ENCODE results near the gene TRNT1.
A peak's percentile ranks its signal among the peaks of the same experiment; 100 is the strongest.

Gene TRNT1

DNA sequence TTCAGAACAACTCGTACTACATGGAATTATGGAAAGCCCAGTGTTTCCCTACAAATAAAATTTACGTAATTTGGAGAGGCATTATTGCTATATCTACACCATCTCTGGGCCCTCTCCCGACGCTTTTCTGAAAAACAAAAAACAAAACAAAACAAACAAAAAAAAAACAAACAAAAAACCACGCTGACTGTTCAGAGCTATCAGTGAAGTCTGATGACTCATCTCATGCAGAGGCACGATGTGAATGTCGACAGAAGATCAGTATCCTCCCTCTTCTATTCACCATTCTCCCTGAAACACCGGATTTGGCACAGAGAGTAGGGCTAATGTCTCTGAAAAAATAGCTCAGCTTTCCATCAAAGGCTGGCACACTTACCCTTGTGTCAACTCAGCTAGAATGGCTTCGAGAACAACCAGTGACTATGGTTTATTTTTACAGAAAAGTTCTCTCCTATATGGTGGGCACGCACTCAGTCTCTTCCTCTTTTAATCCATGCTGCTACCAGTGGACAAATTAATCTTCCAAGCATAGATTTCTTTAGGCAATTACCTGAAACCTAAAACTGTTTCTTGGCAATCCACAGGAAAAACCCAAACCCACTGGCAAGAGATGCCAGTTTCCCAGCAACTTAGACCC lies 51.2 kb downstream of the TRNT1 start:
- no peak for DNase-seq (ENCODE audit: low read depth in 2 of 2)

GRCh38 chr3:3178498-3179328 lies 52.0 kb downstream of the TRNT1 start:
- DNase-seq (ENCODE audit: low read depth in 2 of 2) = no peak

DNA sequence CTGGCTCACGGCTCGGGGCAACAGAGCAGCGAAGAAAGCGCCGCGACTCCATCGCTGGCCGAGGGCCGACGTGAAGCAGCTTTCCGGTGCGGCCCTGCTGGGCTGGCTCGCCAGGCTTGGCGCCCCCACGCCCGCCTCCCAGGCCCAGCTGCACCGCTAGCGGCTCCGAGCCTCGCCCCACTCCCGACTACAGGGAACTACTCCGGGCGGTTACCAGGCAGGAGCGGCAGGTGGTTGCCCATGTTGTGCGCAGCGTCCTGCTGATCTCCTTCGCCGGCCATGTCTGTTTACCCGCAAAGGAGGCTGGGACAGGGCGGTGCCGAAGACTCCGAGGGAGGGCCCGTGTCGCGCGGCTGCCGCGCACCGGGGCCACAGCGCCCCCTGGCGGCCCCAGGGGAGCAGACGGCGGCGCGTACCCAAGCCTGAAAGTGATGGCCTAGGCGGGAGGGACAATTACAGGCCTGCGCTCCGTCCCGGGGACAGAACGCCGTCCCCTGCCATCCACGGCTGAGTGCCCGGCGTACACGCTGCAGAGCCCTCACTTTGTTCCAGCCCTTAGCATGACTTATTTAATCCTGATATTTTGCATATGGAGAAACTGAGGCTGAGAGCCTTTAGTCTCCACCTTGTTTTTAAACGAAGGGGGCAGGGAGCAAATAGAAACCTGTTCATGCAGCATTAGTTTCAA lies 52.8 kb downstream of the TRNT1 start, which contains the start of gene CRBN:
Gene CRBN, minus strand, starts transcription at position 285 of the 688 bp plus-strand sequence. Its CDS starts 4 bp downstream, at position 281.
- DNase-seq (ENCODE audit: low read depth in 2 of 2) = peak; percentile 78

DNA sequence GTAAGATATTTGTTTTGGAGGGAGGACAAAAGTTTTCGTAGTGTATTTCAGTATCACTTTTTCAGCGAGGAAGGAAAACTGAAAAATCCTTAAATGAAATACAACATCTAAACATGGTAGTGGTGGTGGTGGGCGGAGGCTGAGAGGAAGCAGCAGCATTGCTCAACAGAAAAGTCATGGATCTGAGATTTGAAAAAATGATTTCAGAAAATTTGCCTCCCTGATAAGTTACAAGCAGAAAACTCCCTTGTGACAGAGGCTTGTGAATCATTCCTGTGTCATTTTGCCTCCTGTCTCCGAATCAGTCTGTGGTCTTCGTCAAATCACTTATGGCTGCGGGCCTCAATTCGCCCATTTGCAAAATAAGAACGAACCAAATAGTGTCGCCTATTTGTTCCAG lies 53.7 kb downstream of the TRNT1 start:
- DNase-seq (ENCODE audit: low read depth in 2 of 2) = no peak

- DNase-seq (ENCODE audit: low read depth in 2 of 2) = no peak
These were observed 58.1 kb downstream of the TRNT1 start for GRCh38 chr3:3184876-3185275.

DNA sequence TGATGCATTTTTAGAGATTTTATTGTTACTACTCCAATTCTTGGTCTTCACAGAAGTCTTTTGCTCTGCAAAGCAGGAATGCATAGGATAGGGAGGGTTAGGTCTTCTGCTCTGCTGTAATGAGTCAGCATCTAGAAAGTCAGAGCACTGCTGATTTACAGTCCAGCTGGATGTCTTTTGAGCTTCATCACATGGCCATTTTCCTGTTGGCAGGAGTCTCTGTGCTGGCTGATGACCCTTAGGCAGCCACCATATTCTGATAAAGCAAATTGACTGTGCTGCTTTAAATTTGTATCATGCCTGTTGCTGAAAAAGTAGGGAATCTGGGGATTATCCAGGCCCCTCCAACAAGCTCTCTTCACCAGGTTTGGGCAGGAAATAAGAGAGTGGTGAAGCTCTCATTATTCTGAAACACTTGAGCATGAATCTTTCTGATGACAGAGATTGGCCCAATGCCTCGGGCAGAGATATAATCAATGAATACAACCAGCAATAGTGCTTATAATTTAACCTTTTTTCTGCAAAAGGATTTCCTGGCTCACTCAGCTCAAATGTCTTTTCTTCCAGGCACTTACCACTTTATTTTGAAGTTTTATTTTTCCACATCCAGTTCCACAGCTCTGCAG lies 62.5 kb downstream of the TRNT1 start:
- DNase-seq (ENCODE audit: low read depth in 2 of 2) = no peak

GRCh38 chr3:3189961-3190360 lies 63.2 kb downstream of the TRNT1 start:
- no peak for DNase-seq (ENCODE audit: low read depth in 2 of 2)

DNA sequence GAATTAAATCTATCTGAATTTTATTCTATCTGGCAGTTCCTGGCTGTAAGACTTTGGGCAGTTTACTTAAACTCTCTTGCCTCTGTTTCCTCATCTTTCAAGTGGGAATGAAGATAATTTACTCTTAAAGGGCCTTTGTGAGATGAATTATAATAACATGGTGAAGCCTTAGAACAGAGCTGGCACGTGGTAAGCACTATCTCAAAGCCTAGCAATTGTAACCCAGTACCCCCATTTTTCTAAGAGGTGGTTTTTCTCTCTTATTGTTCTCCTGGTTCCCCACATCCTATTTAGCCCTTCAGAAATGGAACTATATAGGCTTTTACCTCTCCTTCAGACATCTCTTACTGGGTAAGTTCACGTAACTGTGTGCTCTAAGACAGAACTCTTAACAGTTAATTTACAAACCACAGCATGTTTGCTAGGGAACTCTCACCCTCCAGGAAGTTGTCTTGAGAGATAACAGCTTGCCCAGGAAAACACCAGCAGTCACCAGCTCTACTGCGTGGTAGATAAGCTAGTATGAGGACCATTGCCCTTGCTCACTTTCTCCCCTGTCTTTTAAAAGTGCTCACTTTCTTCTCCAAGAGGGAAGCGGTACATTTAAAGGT lies 65.0 kb downstream of the TRNT1 start:
- no peak for DNase-seq (ENCODE audit: low read depth in 2 of 2)

- no peak for DNase-seq (ENCODE audit: low read depth in 2 of 2)
These were observed 65.5 kb downstream of the TRNT1 start for GRCh38 chr3:3192286-3192675.

GRCh38 chr3:3194861-3195260 lies 68.1 kb downstream of the TRNT1 start:
- DNase-seq (ENCODE audit: low read depth in 2 of 2) = no peak

DNA sequence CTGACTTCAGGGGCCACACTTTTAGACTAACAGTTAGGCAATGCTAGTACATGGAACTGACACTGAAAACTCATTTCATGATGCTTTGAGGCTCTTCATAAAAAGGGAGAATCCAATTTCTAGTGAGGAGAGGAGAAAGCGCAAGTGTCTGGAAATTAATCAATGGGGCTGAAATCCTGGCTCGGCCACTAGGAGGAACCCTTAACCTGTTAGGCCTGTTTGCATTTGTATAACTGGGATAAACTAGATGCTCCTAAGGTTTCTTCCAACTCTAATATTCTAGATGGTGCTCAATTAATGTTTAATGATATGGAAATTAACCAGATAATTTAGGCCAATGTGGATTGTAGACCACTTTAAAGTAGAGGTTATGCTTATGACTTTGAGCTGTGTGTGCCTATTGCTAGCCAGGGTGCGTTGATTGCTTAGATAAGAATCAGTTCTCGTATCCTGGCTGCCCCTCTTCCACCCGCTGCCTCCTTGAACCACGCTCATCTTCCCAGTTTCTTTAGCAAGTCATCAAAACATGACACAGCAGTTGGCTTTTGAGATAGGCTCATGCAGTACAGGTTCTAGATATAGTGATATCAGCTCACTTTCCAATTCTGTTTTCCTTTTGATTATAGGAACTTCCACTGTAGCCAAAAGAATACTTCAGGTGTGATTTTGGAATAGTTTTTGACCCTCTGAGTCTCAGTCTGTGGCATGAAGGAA lies 69.6 kb downstream of the TRNT1 start:
- DNase-seq (ENCODE audit: low read depth in 2 of 2) = no peak

Measured in stimulated activated CD8-positive, alpha-beta memory T cell treated with anti-CD3 and anti-CD28 coated beads, Interleukin-7, amount 100 ng/mL, for 1 hour (primary cell).